Measurements from ENCODE around the gene GPR15. TPM values are rescaled to one million over a fixed set of nuclear protein-coding genes. Genes with fewer than 3 reads are reported as not detected.

GPR15 gene
- total RNA-seq, 4 donors from 2014 or later: 0.44 TPM; not detected in 3

GRCh38 chr3:98573181-98573728, 41.5 kb downstream of the GPR15 start:
- DNase-seq (ENCODE audit: low spot score) (no peak), ATAC-seq (ENCODE audit: low FRiP score) (no peak)
- TF ChIP-seq CTCF (IDR thresholded peaks at IDR 0.05): no peak

- no peak for TF ChIP-seq CTCF (IDR thresholded peaks at IDR 0.05)
- DNase-seq (ENCODE audit: low spot score) (no peak), ATAC-seq (ENCODE audit: low FRiP score) (no peak)
Observed at GRCh38 chr3:98574132-98574531, 42.4 kb downstream of the GPR15 start.

- DNase-seq (ENCODE audit: low spot score) (no peak), ATAC-seq (ENCODE audit: low FRiP score) (no peak)
- TF ChIP-seq CTCF (IDR thresholded peaks at IDR 0.05): no peak
Observed at GRCh38 chr3:98577178-98577895, 45.6 kb downstream of the GPR15 start.

GRCh38 chr3:98580401-98581386, 48.9 kb downstream of the GPR15 start:
- TF ChIP-seq CTCF (IDR thresholded peaks at IDR 0.05): no peak
- no peak for ATAC-seq (ENCODE audit: low FRiP score)
- no peak for DNase-seq (ENCODE audit: low spot score)

GRCh38 chr3:98581474-98581873, 49.7 kb downstream of the GPR15 start:
- no peak for TF ChIP-seq CTCF (IDR thresholded peaks at IDR 0.05)
- ATAC-seq (ENCODE audit: low FRiP score) (no peak), DNase-seq (ENCODE audit: low spot score) (no peak)

GRCh38 chr3:98582042-98582441, 50.3 kb downstream of the GPR15 start:
- no peak for ATAC-seq (ENCODE audit: low FRiP score)
- no peak for DNase-seq (ENCODE audit: low spot score)
- TF ChIP-seq CTCF (IDR thresholded peaks at IDR 0.05): no peak
